WI38 (cell line): ENCODE data around the gene TSHZ2.
"Not testable (repeated sequence)": the region's sequence is repeated elsewhere in the genome, so short reads cannot be mapped to it uniquely, and the experiment has no call there.

Source experiments
- H3K4me3 ChIP-seq: 2 replicates; pipeline ENCODE4 v1.5.1; 2011; ENCODE audit warnings: low read depth, mild to moderate bottlenecking, control low read depth, low read length
- TF ChIP-seq, protein P1 (sequence below): IDR thresholded peaks from 2 replicates; pipeline ENCODE4 v1.5.1; 2012; ENCODE audit warnings: low read depth, mild to moderate bottlenecking, control low read depth, low read length

Gene TSHZ2

DNA sequence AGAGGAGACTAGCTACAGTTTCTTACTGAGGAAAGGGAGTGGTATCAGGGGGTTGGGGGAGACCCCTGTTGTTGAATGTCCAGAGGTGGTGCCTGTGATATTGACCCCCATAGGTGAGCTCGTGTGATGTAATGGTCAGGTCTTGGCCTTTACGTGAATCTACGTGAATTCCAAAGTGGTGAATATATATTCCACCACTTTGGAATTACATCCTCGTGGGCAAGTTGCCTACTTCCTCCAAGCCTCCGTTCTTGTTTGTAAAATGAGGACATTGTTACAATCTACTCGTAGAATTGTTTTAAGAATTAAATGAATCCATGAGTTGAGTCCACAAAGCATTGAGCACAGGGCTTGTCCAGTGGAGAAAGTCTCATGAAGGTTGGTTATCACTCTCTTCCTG is 47.3 kb downstream of the TSHZ2 start:
- H3K4me3 ChIP-seq: no peak overlapping the region
- TF ChIP-seq, protein P1, sequence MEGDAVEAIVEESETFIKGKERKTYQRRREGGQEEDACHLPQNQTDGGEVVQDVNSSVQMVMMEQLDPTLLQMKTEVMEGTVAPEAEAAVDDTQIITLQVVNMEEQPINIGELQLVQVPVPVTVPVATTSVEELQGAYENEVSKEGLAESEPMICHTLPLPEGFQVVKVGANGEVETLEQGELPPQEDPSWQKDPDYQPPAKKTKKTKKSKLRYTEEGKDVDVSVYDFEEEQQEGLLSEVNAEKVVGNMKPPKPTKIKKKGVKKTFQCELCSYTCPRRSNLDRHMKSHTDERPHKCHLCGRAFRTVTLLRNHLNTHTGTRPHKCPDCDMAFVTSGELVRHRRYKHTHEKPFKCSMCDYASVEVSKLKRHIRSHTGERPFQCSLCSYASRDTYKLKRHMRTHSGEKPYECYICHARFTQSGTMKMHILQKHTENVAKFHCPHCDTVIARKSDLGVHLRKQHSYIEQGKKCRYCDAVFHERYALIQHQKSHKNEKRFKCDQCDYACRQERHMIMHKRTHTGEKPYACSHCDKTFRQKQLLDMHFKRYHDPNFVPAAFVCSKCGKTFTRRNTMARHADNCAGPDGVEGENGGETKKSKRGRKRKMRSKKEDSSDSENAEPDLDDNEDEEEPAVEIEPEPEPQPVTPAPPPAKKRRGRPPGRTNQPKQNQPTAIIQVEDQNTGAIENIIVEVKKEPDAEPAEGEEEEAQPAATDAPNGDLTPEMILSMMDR: no peak

DNA sequence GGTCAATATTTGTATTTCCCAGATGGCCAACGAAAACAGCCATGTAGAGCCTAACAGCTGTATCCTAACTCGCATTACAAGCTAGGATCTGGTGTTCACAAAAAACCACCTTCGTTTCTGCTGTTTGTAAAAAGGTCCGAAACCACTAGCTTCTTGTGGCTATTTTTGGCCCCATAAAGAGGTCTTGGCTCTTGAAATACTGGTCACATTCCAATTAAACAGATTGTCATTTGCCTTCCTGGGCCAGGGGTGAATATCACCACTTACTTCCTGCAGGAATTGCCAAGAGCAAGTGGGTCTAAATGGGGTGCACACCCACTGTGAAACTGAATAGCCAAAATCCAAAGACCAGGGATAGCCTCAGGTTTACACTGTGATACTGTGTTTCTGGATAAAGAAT is 48.2 kb downstream of the TSHZ2 start:
- H3K4me3 ChIP-seq: no peak overlapping the region
- TF ChIP-seq, protein P1: no peak

DNA sequence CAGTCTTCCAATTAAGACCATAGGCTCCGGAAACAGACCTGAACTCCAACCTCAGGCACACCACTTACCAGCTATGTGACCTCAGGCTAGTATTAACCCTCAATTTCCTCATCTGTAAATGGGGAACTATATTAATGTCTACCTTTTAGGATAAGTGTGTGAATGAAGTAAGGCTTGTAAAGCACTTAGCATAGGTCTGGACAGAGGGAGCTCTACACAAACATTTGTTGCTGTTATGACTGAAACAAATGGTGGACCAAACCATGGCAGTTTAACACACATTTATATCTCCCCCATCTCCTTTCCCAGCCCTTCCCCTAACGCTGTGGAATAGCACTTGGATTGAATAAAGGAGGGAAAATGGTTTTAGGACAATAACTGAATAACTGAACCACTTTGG is 48.7 kb downstream of the TSHZ2 start:
- TF ChIP-seq, protein P1: no peak

GRCh38 chr20:53021934-53022333 is 49.8 kb downstream of the TSHZ2 start:
- no peak overlapping the region for H3K4me3 ChIP-seq
- TF ChIP-seq, protein P1: no peak

More for the DNA sequence above, 48.7 kb downstream of the TSHZ2 start:
- H3K4me3 ChIP-seq: no peak overlapping the region

GRCh38 chr20:53023732-53024520 is 51.8 kb downstream of the TSHZ2 start:
- TF ChIP-seq, protein P1: no peak
- no peak overlapping the region for H3K4me3 ChIP-seq

DNA sequence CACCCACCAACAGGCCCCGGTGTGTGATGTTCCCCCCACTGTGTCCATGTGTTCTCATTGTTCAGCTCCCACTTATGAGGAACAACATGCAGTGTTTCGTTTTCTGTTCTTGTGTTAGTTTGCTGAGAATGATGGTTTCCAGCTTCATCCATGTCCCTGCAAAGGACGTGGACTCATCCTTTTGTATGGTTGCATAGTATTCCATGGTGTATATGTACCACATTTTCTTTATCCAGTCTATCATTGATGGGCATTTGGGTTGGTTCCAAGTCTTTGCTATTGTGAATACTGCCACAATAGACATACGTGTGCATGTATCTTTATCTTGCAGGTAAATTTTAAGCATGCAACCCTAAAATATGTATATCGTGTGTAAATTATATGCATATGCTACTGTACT is 52.5 kb downstream of the TSHZ2 start:
- not testable (repeated sequence) for H3K4me3 ChIP-seq

GRCh38 chr20:53027089-53027488 is 54.9 kb downstream of the TSHZ2 start:
- TF ChIP-seq, protein P1: no peak
- H3K4me3 ChIP-seq: no peak overlapping the region
